Measurements from ENCODE around the gene SMIM12.

SMIM12 gene

GRCh38 chr1:34859446-34860200 is at the start of gene SMIM12:
Gene SMIM12, minus strand, starts transcription at chr1:34859749. Its CDS starts 3,772 bp downstream, at chr1:34855977.
- peak; percentile 89 to 92 for DNase-seq

- DNase-seq: no peak
These were observed 48.8 kb upstream of the SMIM12 start for GRCh38 chr1:34908369-34908768.

GRCh38 chr1:34907487-34908090 is 48.0 kb upstream of the SMIM12 start:
- DNase-seq: no peak

DNA sequence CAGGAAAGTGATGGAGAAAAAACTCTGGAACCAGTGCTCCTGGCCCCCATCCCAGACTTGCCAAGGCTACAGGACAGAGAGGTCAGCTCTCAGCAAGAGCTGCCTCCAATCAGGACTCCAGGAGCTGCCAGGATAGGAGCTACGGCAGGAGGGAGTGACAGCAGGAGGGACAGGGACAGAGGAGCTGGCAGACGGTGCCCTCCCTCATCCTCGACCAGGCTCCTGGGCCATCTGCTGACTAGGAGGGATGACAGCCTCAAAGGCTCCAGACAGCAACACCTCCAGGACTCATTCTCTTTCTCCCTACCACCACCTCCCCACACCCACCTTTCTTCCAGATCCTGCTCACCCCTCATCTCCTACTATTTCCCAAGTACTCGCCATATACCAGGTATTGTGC is 47.2 kb upstream of the SMIM12 start:
- DNase-seq: no peak

DNA sequence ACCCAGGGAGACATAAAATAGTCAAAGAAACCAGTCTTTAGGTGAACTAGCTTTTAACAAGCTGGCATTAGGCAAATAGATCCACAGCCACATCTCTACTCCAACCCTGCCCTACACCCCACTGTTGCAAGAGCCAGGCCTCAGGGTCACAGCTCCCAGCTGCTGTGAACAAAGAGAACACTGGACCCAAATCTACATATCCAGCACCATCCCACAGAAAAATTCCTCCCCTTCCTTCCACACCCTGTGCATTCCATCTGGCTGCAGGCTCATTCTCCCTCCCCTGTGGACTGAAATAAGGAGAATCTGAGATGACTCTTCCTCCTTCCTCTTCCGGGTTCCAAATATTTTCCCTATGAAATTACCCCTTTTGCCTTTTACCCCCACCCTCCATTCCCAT is 46.7 kb upstream of the SMIM12 start:
- DNase-seq: no peak

GRCh38 chr1:34905098-34905459 is 45.5 kb upstream of the SMIM12 start:
- DNase-seq: no peak

- DNase-seq: no peak
These were observed 44.9 kb upstream of the SMIM12 start for GRCh38 chr1:34904236-34905097.

DNA sequence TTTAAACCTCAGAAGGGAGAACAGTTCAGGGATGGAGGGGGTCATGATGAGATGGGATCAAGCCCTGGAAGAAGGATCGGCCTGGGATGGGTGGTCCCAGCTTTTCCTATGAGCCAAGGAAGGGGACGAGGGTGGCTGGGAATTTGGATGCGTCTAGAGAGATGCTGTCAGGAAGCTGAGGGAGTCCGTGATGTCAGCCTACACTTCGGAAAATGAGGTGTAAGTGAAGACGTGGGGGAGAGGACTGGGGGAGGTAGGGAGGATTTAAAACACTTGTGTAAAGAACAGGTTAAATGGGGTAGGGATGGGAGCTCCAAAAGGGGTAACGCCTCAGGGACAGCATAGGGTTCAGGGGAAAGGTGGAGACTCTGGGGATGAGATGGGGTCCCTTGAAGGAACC is 42.4 kb upstream of the SMIM12 start:
- DNase-seq: no peak

DNA sequence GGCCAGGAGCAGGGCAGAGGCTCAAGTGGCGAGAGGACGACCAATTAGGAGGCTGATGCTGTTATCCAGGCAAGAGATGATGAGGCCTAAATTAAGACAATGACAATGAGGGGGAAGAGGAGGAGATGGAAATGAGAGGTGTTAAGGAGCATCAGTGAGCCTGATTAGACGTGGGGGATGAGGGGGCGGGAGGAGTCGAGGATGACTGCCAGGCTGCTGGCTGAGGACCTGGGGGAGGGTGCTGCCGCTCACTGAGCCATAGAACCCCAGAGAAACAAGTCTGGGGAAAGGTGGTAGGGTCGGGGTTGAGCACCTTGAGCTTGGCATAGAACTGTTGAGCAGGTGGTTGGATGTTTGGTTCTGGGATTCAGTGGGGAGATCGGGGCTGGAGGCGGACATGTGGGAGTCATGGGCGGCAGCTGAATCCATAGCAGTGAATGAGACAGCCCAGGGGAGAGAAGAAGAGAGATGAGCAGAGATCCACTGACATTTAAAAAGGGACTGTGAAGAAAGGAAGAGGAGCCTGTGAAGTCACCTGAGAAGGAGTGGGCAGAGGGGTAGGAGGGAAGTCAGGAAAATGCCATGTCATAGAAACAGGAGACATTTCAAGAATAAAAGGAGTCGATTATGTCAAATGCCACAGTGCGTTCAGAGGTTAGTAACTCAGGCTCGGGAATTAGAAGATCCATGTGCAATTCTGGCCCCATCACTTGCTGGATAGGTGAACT is 41.4 kb upstream of the SMIM12 start:
- DNase-seq: no peak

DNA sequence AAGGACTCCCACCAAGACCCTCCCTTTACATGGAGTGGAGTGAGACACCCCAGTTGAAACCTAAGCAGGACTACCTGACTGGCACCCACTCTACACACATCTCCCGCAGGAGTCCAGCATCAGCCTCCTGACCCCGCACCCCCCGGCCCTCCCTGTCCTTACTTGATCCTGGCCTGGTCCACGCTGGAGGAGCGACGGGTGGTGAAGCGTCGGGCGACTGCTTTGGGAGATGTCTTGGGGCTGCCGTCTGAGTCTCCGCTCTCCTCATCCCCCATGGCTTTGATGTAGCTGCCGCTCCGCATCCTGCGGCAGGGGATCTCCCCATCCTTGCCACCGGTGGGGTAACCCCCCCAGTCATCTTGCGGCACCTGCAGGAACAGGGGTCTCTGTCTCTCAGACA is 40.4 kb upstream of the SMIM12 start:
- DNase-seq: no peak

DNA sequence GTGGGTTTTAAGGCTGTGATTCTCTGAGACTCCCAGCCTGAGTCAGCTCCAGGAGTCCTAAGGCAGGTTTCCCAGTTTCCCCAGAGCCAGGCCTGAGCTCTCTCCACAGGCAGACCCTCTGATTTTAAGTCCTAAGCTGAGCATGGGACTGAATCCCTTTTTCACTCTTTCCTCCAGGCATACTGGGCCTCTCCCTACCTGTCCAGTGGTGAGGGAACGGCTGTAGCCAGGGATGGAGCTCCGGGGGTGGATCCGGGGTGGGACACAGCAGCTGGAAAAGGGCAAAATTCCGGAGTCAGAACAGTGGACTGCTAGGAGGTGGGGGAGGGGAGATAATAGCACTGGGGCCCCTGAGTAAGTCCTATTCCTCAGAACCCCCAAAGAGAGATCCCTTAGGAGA is 39.9 kb upstream of the SMIM12 start:
- no peak for DNase-seq

GRCh38 chr1:34898330-34898761 is 38.8 kb upstream of the SMIM12 start:
- no peak for DNase-seq

- DNase-seq: no peak
These were observed 37.1 kb upstream of the SMIM12 start for GRCh38 chr1:34896612-34897011.

DNA sequence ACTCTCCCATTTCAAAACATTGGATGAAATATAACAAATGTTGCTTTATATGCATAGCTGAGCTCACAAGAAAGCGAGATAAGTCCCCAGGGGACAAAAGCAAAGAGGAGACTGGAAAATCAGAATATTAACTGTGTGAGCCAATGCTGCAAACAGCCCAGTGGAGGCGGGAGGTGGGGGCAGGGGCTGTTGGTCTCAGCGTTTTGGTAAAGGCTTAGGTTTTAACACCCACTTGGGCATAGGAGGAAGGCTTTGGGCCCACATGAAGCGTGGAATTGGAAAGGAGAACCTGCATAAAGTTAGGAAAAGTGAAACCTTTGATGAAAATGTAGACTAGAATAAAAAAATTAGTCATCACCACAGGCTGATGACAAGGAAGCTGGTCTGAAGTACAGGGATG is 30.2 kb upstream of the SMIM12 start:
- DNase-seq: no peak

GRCh38 chr1:34887593-34887992 is 28.0 kb upstream of the SMIM12 start:
- DNase-seq: no peak

GRCh38 chr1:34885405-34886247 is 26.1 kb upstream of the SMIM12 start:
- peak; percentile 60 to 61 for DNase-seq

GRCh38 chr1:34884961-34885360 is 25.4 kb upstream of the SMIM12 start:
- DNase-seq: no peak

GRCh38 chr1:34884536-34884935 is 25.0 kb upstream of the SMIM12 start:
- no peak for DNase-seq

- no peak for DNase-seq
These were observed 19.7 kb upstream of the SMIM12 start for GRCh38 chr1:34879230-34879629.

GRCh38 chr1:34876406-34876805 is 16.9 kb upstream of the SMIM12 start:
- DNase-seq: no peak

DNA sequence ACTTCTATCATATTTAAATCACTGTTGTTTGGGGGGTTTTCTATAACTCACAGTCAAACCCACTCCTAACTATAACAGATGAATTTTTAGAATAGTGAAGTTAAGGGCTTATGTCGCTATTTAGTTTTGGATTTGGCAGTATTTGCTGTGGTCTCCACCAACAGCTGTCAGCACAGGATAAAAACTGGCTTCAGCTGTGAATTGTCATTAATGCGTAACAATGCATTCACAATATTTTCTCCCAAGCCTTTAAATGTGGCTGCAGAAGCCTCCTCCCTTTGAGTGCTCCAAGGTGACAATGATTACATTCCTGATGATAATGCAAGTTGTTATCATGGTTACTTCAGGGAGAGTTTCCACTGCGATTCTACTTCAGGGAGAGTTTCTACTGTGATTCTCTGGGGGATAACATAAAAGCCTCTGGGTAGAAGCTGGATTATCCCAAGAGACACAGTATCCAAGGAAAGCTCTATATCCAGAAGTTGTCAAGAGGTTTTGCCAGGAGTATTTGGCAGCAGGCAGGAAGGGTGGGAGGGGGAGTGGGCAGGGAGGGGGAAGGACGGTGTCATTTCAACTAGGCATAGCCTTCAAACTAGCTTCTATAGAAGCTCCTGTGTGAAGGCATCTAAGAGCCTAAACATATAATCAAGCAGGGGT is 14.9 kb upstream of the SMIM12 start:
- DNase-seq: no peak

GRCh38 chr1:34872133-34872503 is 12.6 kb upstream of the SMIM12 start:
- no peak for DNase-seq
